Astrocyte of the cerebellum (primary cell): ENCODE measurements around the gene MTHFD2L.

Experiments
- DNase-seq: peaks from one replicate; pipeline ENCODE4 v3.0.0-alpha.2; 2011; ENCODE audit warnings: low read depth
- H3K4me3 ChIP-seq: 2 replicates; pipeline ENCODE4 v1.5.1; 2011; ENCODE audit warnings: mild to moderate bottlenecking, low read depth, low read length, moderate library complexity
- in situ Hi-C: cut with HindIII; loops from 2 replicates; pipeline ENCODE4 v1.10.0; 2017; ENCODE audit warnings: low sequenced_read_pairs
- TF ChIP-seq, protein P1 (sequence below): IDR thresholded peaks from 2 replicates; pipeline ENCODE4 v1.5.1; 2012; ENCODE audit warnings: low read length, low read depth, moderate library complexity, mild to moderate bottlenecking; ENCODE audit errors: missing control alignments

Gene MTHFD2L

DNA sequence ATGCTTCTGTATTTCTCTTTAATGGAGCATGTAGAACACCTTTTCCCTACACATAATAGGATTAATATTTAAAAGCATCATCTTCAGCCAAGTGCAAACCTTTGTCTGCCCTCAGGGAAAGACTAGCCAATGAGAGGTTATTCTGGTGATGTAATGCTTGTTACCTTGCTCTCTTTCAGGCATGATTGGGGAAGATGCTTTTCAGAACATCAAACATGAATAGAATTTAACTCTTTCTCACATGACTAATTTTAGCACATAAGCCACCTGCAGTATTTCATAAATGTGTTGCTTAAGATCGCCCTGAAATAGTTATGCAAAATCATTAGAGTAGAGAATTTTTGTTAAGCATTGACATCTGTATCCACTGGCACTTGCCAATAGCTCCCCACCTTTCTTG, 139.6 kb downstream of the MTHFD2L start:
- no peak for DNase-seq
- in situ Hi-C loops: no loop called here
- TF ChIP-seq, protein P1, sequence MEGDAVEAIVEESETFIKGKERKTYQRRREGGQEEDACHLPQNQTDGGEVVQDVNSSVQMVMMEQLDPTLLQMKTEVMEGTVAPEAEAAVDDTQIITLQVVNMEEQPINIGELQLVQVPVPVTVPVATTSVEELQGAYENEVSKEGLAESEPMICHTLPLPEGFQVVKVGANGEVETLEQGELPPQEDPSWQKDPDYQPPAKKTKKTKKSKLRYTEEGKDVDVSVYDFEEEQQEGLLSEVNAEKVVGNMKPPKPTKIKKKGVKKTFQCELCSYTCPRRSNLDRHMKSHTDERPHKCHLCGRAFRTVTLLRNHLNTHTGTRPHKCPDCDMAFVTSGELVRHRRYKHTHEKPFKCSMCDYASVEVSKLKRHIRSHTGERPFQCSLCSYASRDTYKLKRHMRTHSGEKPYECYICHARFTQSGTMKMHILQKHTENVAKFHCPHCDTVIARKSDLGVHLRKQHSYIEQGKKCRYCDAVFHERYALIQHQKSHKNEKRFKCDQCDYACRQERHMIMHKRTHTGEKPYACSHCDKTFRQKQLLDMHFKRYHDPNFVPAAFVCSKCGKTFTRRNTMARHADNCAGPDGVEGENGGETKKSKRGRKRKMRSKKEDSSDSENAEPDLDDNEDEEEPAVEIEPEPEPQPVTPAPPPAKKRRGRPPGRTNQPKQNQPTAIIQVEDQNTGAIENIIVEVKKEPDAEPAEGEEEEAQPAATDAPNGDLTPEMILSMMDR: no peak
- H3K4me3 ChIP-seq: no peak overlapping the region

DNA sequence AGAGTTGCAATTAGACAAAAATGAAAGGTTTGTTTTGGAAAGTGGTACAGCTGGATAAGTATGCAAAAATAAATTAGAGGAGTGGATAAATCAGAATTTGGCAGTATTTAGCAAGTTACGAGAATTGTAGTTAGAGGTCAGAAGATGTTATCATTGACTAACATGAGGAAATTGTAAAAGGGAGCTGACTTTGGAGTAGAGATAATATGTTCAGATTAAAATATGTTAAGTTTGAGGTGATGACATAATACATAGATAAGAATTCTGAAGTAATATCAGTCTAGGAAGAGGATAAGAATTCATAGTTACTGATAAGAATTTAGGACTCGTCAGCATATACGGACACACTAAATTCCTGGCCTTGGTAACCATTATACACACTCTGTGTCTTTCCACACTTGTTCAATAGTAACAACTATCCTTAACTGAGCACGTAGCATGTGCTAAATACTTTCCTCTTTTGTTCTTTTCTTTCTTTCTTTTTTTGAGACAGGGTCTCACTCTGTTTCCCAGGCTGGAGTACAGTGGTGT, 146.2 kb downstream of the MTHFD2L start:
- no peak for DNase-seq
- in situ Hi-C loops: no loop called here
- no peak overlapping the region for H3K4me3 ChIP-seq
- TF ChIP-seq, protein P1: no peak

DNA sequence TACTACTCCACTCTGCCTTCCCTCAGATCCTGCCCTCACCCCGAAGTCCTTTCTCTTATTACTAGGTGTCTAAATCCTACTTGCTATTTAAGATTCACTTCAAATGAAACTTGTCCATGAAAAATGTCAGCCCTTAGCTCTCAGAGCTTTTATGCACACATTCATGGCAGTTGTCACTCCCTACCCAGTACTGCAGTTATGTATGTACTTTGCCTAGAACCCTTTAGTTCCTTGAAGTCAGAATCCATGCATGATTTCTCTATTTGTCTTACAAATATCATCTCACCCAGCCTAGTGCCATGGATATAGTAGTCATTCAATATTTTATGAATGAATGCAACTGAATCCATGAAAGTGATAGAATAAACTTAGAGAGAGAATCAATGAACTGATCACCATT, 147.1 kb downstream of the MTHFD2L start:
- no peak for DNase-seq
- in situ Hi-C loops: loop anchor here (5.0 kb wide), 1 partner anchor 123 kb away; no protein-coding TSS in a partner anchor
- no peak overlapping the region for H3K4me3 ChIP-seq

DNA sequence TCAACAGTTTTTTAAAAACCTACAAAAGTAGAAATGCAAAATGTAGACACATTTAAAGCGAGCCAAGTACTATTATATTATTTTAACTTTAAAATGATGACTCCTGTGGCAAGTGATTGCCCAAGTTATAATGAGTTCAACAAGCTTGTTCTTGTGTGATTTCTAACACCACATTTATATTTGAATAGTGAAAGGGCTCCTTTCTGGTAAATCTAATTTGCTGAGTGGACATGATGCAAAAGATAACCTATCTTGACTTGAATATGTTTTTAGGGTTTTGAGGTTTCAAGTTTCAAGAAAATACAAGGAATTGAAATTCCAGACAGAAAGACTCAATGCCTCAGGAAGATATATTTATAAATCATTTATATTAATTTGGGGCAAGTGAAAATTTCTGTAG, 149.3 kb downstream of the MTHFD2L start:
- no peak for DNase-seq
- TF ChIP-seq, protein P1: no peak
- in situ Hi-C loops: loop anchor here (5.0 kb wide), 1 partner anchor 125 kb away; no protein-coding TSS in a partner anchor
- H3K4me3 ChIP-seq: no peak overlapping the region

More for the DNA sequence above, 147.1 kb downstream of the MTHFD2L start:
- TF ChIP-seq, protein P1: no peak

DNA sequence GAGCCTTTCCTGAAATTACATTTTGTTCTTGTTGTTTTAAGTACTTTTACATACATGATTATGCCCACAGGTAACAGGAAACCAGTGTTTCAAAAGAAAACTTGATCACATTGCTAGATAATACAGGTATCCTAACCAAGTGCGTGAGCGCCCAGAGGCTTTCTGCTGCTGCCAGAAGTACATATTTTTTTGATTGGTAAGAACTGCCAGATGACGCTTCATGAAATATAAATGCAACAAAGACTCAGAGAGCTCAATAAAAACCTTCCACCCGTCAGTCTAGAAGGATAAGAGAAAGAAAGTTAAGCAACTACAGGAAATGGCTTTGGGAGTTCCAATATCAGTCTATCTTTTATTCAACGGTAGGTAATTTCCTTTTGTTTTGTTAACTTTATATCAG, 150.3 kb downstream of the MTHFD2L start, which contains the start of gene EPGN:
TSS of gene EPGN (plus strand) at position 256 of the 400 bp plus-strand sequence. CDS start at position 320, 64 bp downstream.
- in situ Hi-C loops: loop anchor here (5.0 kb wide), 1 partner anchor 126 kb away; no protein-coding TSS in a partner anchor
- no peak within 1 kb of the TSS for H3K4me3 ChIP-seq
- TF ChIP-seq, protein P1: no peak
- no peak for DNase-seq

DNA sequence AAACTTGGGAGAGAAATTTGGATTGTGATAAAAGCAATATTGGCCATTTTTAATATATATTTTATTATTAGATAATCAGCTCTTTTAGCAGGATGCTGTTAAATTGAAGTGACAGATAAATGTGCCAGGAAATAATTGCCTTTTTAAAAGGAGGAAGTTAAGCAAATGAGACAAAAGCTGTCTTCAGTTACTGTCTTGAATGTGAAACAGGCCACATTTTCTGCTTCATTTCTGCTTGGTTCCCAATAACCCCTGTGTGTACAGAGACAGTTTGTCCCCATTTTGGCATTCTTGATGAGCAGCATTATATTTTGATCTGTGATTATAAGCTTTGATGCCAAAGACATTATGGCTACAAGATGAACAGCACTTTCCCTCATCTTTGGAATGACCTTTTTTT, 151.3 kb downstream of the MTHFD2L start:
- no peak for DNase-seq
- TF ChIP-seq, protein P1: no peak
- in situ Hi-C loops: loop anchor here (5.0 kb wide), 1 partner anchor 127 kb away; no protein-coding TSS in a partner anchor
- no peak overlapping the region for H3K4me3 ChIP-seq
